ENCODE results near the gene METTL26. TPM values are rescaled to one million over a fixed set of nuclear protein-coding genes. Genes with fewer than 3 reads are reported as not detected.

The METTL26 gene
- total RNA-seq (2014; rRNA removed; shearing (Covaris generic)) = 150 and 218 TPM in 2 replicates
- polyA plus RNA-seq (2016; fragmentation: Nextera tagmentation; extraction: Ambion mirVana) = 151 and 155 TPM in 2 replicates

- Histone ChIP-seq H3K4me1 (ENCODE audit: insufficient read depth) (0 out of 2 replicates have a peak, but pooled peaks cover 3% of the 10 kb centered on the region), H3K79me2 (ENCODE audit: insufficient read depth) (peaks cover 14% of the 10 kb centered on the region), H3K4me3 (peak within 1 kb of the TSS; percentile 90), H3K9me2 (ENCODE audit: insufficient read depth) (no peaks in the 10 kb centered on the region), H2AFZ (peak within 1 kb of the TSS; percentile 84), H3K36me3 (ENCODE audit: low read depth) (no peaks in the 10 kb centered on the region), H3K4me2 (ENCODE audit: unreplicated experiment) (peak within 1 kb of the TSS; percentile 87), H3K9ac (peak within 1 kb of the TSS; percentile 80), H3K27me3 (replicated peaks; ENCODE audit: insufficient read depth) (no peaks in the 10 kb centered on the region), H3K9me3 (ENCODE audit: low read depth) (no peaks in the 10 kb centered on the region), H4K20me1 (ENCODE audit: insufficient read depth) (no peaks in the 10 kb centered on the region), H3F3A (ENCODE audit: insufficient read depth) (peaks cover 9% of the 10 kb centered on the region), H3K27ac (peak within 1 kb of the TSS; percentile 85)
- DNase-seq = peak; percentile 98
- 0 to 1% methylated on average over 79 to 89 of the region's 91 CpGs for WGBS, 2 experiments (ENCODE audit: low coverage in 1 of 2, low lambda C conversion rate in 2 of 2, missing lambda C conversion rate in 2 of 2)
- in situ Hi-C loops (cut with MboI) = no loop called here
- no peak for TF ChIP-seq EZH2phosphoT487 (IDR thresholded peaks at IDR 0.05; ENCODE audit: insufficient read depth, low read depth)
- TF ChIP-seq EZH2 (IDR thresholded peaks at IDR 0.05; ENCODE audit: insufficient read depth, poor library complexity, severe bottlenecking) = no peak
Observed at GRCh38 chr16:636206-637080, at the start of gene METTL26. Gene METTL26, minus strand, starts transcription at chr16:636305. Its CDS starts 15 bp downstream, at chr16:636290.

DNA sequence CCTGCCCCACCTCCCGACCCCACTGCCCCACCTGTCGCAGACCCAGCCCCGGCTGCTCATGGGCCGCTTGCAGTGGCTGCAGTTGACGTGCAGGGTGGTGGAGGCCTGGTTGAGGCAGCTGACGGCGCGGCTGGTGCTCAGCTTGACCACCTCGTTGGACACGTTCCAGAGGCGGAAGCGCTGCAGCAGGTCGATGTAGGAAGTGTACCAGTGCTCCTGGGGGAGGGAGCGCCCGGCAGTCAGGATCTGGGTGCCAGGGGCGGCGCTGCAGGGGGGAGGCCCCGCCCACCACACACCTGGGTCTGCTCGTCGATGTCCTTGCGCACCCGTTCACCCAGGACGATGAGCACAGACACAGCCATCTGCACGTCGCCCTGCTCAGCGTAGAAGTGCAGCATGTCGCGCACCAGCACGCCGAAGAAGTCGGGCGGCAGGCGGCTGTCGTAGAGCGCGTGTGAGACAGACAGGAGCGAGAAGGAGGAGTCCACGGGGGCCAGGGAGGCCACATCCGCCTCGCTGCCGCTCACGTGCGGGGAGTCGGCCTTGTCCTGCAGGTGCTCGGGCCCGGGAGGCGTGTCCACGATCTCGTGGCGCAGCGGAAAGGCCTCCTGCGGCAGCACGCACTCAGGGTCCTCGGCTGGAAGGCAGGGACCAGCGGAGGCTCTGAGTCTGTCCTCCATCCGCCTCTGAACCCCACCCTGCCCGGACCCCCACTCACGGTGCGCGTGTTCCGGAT, 49.0 kb upstream of the METTL26 start:
- H3K4me1 ChIP-seq (ENCODE audit: insufficient read depth) = peaks cover 20% of the 10 kb centered on the region
- DNase-seq = no peak
- H3K9me2 ChIP-seq (ENCODE audit: insufficient read depth) = no peaks in the 10 kb centered on the region
- no peak overlapping the region for H3K4me3 ChIP-seq
- H3K4me2 ChIP-seq (ENCODE audit: unreplicated experiment) = no peak overlapping the region
- in situ Hi-C loops (cut with MboI) = no loop called here
- peaks cover 11% of the 10 kb centered on the region; the same call in 1 of the 2 replicates for H3K36me3 ChIP-seq (ENCODE audit: low read depth)
- H3F3A ChIP-seq (ENCODE audit: insufficient read depth) = peaks cover 15% of the 10 kb centered on the region; the same call in 1 of the 2 replicates
- H3K27me3 ChIP-seq (replicated peaks; ENCODE audit: insufficient read depth) = no peaks in the 10 kb centered on the region
- H4K20me1 ChIP-seq (ENCODE audit: insufficient read depth) = no peaks in the 10 kb centered on the region
- no peak overlapping the region for H2AFZ ChIP-seq
- 95% methylated on average over 24 to 61 of the region's 61 CpGs for WGBS, 2 experiments (ENCODE audit: low coverage in 1 of 2, low lambda C conversion rate in 2 of 2, missing lambda C conversion rate in 2 of 2)
- peaks cover 60% of the 10 kb centered on the region for H3K79me2 ChIP-seq (ENCODE audit: insufficient read depth)
- TF ChIP-seq EZH2phosphoT487 (IDR thresholded peaks at IDR 0.05; ENCODE audit: insufficient read depth, low read depth) (no peak), EZH2 (IDR thresholded peaks at IDR 0.05; ENCODE audit: insufficient read depth, poor library complexity, severe bottlenecking) (no peak)
- no peaks in the 10 kb centered on the region for H3K9me3 ChIP-seq (ENCODE audit: low read depth)
- no peak overlapping the region for H3K27ac ChIP-seq
- no peak overlapping the region for H3K9ac ChIP-seq

DNA sequence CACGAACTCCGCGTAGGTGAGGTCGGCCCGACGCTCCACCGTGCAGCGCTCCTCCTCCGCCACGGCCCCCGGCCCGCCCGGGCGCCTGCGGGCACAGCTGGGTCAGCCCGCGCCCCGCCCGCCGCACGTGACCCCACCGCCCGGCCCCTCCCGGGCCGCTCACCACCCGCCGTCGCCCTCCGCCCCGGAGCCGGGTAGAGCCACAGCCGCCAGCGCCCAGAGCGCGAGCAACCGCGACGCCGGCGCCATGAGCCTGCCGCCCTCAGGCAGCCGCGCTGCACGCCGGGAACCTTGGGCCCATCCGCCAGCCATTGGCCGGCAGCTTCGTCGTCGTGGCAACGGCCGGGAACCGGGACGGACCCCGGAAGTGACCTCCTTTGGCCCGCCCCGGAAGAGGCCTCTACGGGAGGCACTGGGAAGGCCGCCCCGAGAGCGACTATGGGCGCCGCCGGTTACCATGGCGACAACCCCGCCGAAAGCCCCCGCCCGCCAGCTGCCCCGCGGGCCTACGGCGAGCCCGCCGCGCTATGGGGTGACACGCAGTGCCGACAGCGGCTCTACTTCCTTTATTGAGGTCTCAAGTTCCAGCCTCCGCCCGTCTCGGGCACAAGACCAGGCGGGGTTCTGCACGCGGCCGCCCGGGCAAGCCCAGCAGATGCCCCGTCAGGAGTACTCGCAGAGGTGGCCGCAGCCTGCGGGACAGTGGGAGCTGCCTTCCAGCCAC, 48.1 kb upstream of the METTL26 start, which contains the start of gene JMJD8:
Gene JMJD8 (minus strand): TSS at position 264 of the 724 bp plus-strand sequence. CDS start 15 bp downstream, at position 249.
- peak within 1 kb of the TSS; percentile 57; the same call in 1 of the 2 replicates for H2AFZ ChIP-seq
- peaks cover 15% of the 10 kb centered on the region; the same call in 1 of the 2 replicates for H3F3A ChIP-seq (ENCODE audit: insufficient read depth)
- in situ Hi-C loops (cut with MboI) = no loop called here
- peak; percentile 99 for DNase-seq
- TF ChIP-seq EZH2 (IDR thresholded peaks at IDR 0.05; ENCODE audit: insufficient read depth, poor library complexity, severe bottlenecking) = no peak
- no peak for TF ChIP-seq EZH2phosphoT487 (IDR thresholded peaks at IDR 0.05; ENCODE audit: insufficient read depth, low read depth)
- H3K36me3 ChIP-seq (ENCODE audit: low read depth) = peaks cover 11% of the 10 kb centered on the region; the same call in 1 of the 2 replicates
- no peaks in the 10 kb centered on the region for H3K9me2 ChIP-seq (ENCODE audit: insufficient read depth)
- peak within 1 kb of the TSS; percentile 73 for H3K4me2 ChIP-seq (ENCODE audit: unreplicated experiment)
- H3K4me1 ChIP-seq (ENCODE audit: insufficient read depth) = peaks cover 16% of the 10 kb centered on the region
- H3K79me2 ChIP-seq (ENCODE audit: insufficient read depth) = peaks cover 54% of the 10 kb centered on the region
- 5 to 9% methylated on average over 51 to 67 of the region's 91 CpGs for WGBS, 2 experiments (ENCODE audit: low coverage in 1 of 2, low lambda C conversion rate in 2 of 2, missing lambda C conversion rate in 2 of 2)
- no peaks in the 10 kb centered on the region for H3K9me3 ChIP-seq (ENCODE audit: low read depth)
- H3K27ac ChIP-seq = peak within 1 kb of the TSS; percentile 58
- H3K27me3 ChIP-seq (replicated peaks; ENCODE audit: insufficient read depth) = no peaks in the 10 kb centered on the region
- no peaks in the 10 kb centered on the region for H4K20me1 ChIP-seq (ENCODE audit: insufficient read depth)
- peak within 1 kb of the TSS; percentile 68 for H3K9ac ChIP-seq
- H3K4me3 ChIP-seq = peak within 1 kb of the TSS; percentile 70

All from GM23248 (cell line).